Measurements from ENCODE around the gene ABLIM1.

GRCh38 chr10:114489521-114490310, 168.4 kb downstream of the ABLIM1 start:
- TF ChIP-seq, protein P1, sequence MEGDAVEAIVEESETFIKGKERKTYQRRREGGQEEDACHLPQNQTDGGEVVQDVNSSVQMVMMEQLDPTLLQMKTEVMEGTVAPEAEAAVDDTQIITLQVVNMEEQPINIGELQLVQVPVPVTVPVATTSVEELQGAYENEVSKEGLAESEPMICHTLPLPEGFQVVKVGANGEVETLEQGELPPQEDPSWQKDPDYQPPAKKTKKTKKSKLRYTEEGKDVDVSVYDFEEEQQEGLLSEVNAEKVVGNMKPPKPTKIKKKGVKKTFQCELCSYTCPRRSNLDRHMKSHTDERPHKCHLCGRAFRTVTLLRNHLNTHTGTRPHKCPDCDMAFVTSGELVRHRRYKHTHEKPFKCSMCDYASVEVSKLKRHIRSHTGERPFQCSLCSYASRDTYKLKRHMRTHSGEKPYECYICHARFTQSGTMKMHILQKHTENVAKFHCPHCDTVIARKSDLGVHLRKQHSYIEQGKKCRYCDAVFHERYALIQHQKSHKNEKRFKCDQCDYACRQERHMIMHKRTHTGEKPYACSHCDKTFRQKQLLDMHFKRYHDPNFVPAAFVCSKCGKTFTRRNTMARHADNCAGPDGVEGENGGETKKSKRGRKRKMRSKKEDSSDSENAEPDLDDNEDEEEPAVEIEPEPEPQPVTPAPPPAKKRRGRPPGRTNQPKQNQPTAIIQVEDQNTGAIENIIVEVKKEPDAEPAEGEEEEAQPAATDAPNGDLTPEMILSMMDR (IDR thresholded peaks at IDR 0.05), result no peak
- no peak for TF ChIP-seq ZFX (IDR thresholded peaks at IDR 0.05; ENCODE audit: borderline replicate concordance)

Measured in 22Rv1 (cell line).